ENCODE data around the gene SASS6. TPM values are rescaled to one million over a fixed set of nuclear protein-coding genes. Genes with fewer than 3 reads are reported as not detected.
A peak's percentile ranks its signal among the peaks of the same experiment; 100 is the strongest.

Gene SASS6
- total and polyA plus RNA-seq, 9 of the 15 experiments (the other 6 are each of a cell fraction or from before 2014, with no cell fraction given), result 11.6 to 34.1 (median 18.0) TPM

DNA sequence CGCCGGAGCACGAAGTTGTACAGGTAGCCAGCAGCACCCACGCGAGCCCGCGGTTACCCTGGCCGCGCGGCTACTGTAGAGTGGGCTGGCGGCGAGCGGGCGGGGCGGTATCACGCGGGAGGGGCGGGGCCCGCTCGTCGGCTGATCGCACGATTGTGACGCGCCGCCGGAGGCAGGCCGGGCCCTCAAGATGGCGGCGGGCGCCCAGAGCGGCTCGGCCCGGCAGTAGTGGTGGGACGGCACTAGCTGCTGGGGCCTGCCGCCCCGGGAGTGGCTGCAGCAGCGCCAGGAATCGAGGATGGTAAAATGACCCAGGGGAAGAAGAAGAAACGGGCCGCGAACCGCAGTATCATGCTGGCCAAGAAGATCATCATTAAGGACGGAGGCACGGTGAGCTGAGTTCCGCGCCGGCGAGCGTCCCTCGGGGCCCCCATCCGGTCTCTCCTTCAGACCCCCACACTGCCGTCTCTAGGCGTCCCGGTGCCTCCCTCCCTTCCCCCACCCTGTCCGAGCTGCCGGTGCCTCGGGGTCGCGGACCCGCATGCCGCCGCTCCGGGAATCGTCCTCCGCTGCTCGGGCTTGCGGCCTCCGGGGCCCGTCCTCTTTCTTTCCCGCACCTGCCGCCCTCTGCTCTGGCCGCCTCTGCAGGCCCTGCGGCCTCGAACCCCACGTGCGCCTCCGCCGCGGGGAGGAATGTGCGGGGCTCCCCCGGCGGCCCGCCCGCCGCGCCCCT lies 94.6 kb downstream of the SASS6 start (continued):
- TF ChIP-seq YY1 (IDR thresholded peaks at IDR 0.05; ENCODE audit: borderline replicate concordance in 1 of 3, control insufficient read depth in 1 of 3, extremely low read depth in 1 of 3, insufficient read depth in 3 of 3, insufficient read length in 1 of 3, insufficient replicate concordance in 2 of 3, low read depth in 1 of 3, low read length in 2 of 3) (peak; percentile 91 to 98 (median 98)), SMARCA5 (IDR thresholded peaks at IDR 0.05) (no peak), ARID2 (IDR thresholded peaks at IDR 0.05) (no peak), MYBL2 (IDR thresholded peaks at IDR 0.05; ENCODE audit: low read depth) (no peak), MYBL2 (CRISPR knock-in tag; IDR thresholded peaks at IDR 0.05; ENCODE audit: borderline replicate concordance) (no peak), FIP1L1 (IDR thresholded peaks at IDR 0.05; ENCODE audit: low read depth, low read length, poor library complexity, severe bottlenecking) (no peak), BRD9 (IDR thresholded peaks at IDR 0.05; ENCODE audit: low read depth, partially characterized antibody) (no peak), YBX1 (IDR thresholded peaks at IDR 0.05) (no peak), SIRT6 (IDR thresholded peaks at IDR 0.05; ENCODE audit: low read depth, low read length) (no peak), ZKSCAN1 (IDR thresholded peaks at IDR 0.05; ENCODE audit: low read depth, low read length) (no peak), RBM14 (IDR thresholded peaks at IDR 0.05; ENCODE audit: borderline replicate concordance, insufficient read depth, low read depth, low read length) (0 out of 2 replicates have a peak, but pooled peaks have one; percentile 43), CBX3 (IDR thresholded peaks at IDR 0.05; ENCODE audit: borderline replicate concordance in 1 of 2, low read length in 2 of 2) (peak in 1 of 2 experiments; percentile 51; a peak in 1 of 3 replicates), KLF1 (tag; IDR thresholded peaks at IDR 0.05) (0 out of 2 replicates have a peak, but pooled peaks have one; percentile 13), POLR2G (IDR thresholded peaks at IDR 0.05; ENCODE audit: low read depth, low read length) (peak; percentile 95), CBFA2T2 (conservative IDR thresholded peaks at IDR 0.05) (0 out of 2 replicates have a peak, but pooled peaks have one; percentile 3), FOSL1 (tag; conservative IDR thresholded peaks at IDR 0.05) (peak; percentile 29; the same call in 1 of the 2 replicates), PTRF (tag; IDR thresholded peaks at IDR 0.05) (no peak), RFX7 (CRISPR knock-in tag; IDR thresholded peaks at IDR 0.05) (no peak), HSF4 (CRISPR knock-in tag; IDR thresholded peaks at IDR 0.05; ENCODE audit: borderline replicate concordance) (no peak), PHTF2 (CRISPR knock-in tag; IDR thresholded peaks at IDR 0.05) (no peak), DACH1 (IDR thresholded peaks at IDR 0.05; ENCODE audit: partially characterized antibody) (no peak)
- TF ChIP-seq, protein P1, sequence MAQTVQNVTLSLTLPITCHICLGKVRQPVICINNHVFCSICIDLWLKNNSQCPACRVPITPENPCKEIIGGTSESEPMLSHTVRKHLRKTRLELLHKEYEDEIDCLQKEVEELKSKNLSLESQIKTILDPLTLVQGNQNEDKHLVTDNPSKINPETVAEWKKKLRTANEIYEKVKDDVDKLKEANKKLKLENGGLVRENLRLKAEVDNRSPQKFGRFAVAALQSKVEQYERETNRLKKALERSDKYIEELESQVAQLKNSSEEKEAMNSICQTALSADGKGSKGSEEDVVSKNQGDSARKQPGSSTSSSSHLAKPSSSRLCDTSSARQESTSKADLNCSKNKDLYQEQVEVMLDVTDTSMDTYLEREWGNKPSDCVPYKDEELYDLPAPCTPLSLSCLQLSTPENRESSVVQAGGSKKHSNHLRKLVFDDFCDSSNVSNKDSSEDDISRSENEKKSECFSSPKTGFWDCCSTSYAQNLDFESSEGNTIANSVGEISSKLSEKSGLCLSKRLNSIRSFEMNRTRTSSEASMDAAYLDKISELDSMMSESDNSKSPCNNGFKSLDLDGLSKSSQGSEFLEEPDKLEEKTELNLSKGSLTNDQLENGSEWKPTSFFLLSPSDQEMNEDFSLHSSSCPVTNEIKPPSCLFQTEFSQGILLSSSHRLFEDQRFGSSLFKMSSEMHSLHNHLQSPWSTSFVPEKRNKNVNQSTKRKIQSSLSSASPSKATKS (CRISPR knock-in tag; IDR thresholded peaks at IDR 0.05), result no peak
- TF ChIP-seq, protein P2, sequence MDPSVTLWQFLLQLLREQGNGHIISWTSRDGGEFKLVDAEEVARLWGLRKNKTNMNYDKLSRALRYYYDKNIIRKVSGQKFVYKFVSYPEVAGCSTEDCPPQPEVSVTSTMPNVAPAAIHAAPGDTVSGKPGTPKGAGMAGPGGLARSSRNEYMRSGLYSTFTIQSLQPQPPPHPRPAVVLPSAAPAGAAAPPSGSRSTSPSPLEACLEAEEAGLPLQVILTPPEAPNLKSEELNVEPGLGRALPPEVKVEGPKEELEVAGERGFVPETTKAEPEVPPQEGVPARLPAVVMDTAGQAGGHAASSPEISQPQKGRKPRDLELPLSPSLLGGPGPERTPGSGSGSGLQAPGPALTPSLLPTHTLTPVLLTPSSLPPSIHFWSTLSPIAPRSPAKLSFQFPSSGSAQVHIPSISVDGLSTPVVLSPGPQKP (CRISPR knock-in tag; IDR thresholded peaks at IDR 0.05), result no peak

Data from K562 (cell line).